IMR-90 (cell line): ENCODE measurements around the gene RGS5. TPM values are rescaled to one million over a fixed set of nuclear protein-coding genes. Genes with fewer than 3 reads are reported as not detected.

ENCODE experiments used
- ATAC-seq: fragments of 200-7000 bp; cut with Tn5 transposase; 2 replicates; pipeline ENCODE4 v1.9.1; 2020; ENCODE audit warnings: low read depth, mild to moderate bottlenecking, moderate library complexity
- BruUV-seq: library from RNA; stranded (reverse); fragments of 400-500 nt; replicated peaks from 2 replicates; lab custom pipeline; 2021; lab: Mats Ljungman, UMichigan
- CTCF ChIA-PET: fragments of 300-600 bp; formaldehyde crosslinking; extraction: SDS; loops from one replicate; lab custom pipeline; 2021; ENCODE audit warnings: antibody characterized with exemption; lab: Yijun Ruan, JAX
- POLR2A ChIA-PET: fragments of 300-600 bp; sonication (Branson Sonifier 250); formaldehyde crosslinking; loops from one replicate; lab custom pipeline; 2022; ENCODE audit warnings: antibody characterized with exemption; ENCODE audit not compliant: unreplicated experiment; lab: Charles Lee
- DNase-seq: peaks from one replicate; pipeline ENCODE4 v3.0.0; 2013
- H2AFZ ChIP-seq: replicated peaks from 2 replicates; pipeline ENCODE3; 2013; ENCODE audit warnings: low read length, mild to moderate bottlenecking; ENCODE audit not compliant: poor library complexity
- H2AK5ac ChIP-seq: 2 replicates; pipeline ENCODE4 v1.6.1; 2013; ENCODE audit warnings: low read depth, low read length, inconsistent platforms
- H2AK9ac ChIP-seq: replicated peaks from 2 replicates; pipeline ENCODE3; 2013; ENCODE audit warnings: mild to moderate bottlenecking, low read depth, low read length, moderate library complexity; ENCODE audit not compliant: poor library complexity
- H2BK120ac ChIP-seq: 2 replicates; pipeline ENCODE4 v1.6.1; 2013; ENCODE audit warnings: low read depth, low read length, inconsistent platforms
- H2BK15ac ChIP-seq: 3 replicates; pipeline ENCODE4 v1.6.1; 2013; ENCODE audit warnings: low read depth, low read length, inconsistent platforms
- H2BK20ac ChIP-seq: 2 replicates; pipeline ENCODE4 v1.6.1; 2013; ENCODE audit warnings: low read depth, mild to moderate bottlenecking, inconsistent platforms, low read length, moderate library complexity
- H2BK5ac ChIP-seq: 2 replicates; pipeline ENCODE4 v1.6.1; 2013; ENCODE audit warnings: mild to moderate bottlenecking, low read depth, low read length, inconsistent platforms; ENCODE audit not compliant: poor library complexity, severe bottlenecking
- H3K14ac ChIP-seq: replicated peaks from 2 replicates; pipeline ENCODE4 v1.6.1; 2013; ENCODE audit warnings: low read depth, low read length, inconsistent platforms
- H3K18ac ChIP-seq: 2 replicates; pipeline ENCODE4 v1.6.1; 2013; ENCODE audit warnings: low read depth, low read length, control low read depth
- H3K23ac ChIP-seq: 2 replicates; pipeline ENCODE4 v1.6.1; 2013; ENCODE audit warnings: low read depth, low read length, inconsistent platforms
- H3K27ac ChIP-seq: 2 replicates; pipeline ENCODE4 v1.5.1; 2013; ENCODE audit warnings: mild to moderate bottlenecking, control low read depth, low read length; ENCODE audit not compliant: insufficient read depth
- H3K27me3 ChIP-seq: 2 replicates; pipeline ENCODE4 v1.6.1; 2013; ENCODE audit warnings: low read length; ENCODE audit not compliant: control insufficient read depth, insufficient read depth
- H3K36me3 ChIP-seq: 2 replicates; pipeline ENCODE4 v1.6.1; 2013; ENCODE audit warnings: low read length, mixed read lengths; ENCODE audit not compliant: control insufficient read depth, insufficient read depth
- H3K4ac ChIP-seq: 2 replicates; pipeline ENCODE4 v1.6.1; 2013; ENCODE audit warnings: low read depth, low read length, inconsistent platforms
- H3K4me1 ChIP-seq: 2 replicates; pipeline ENCODE4 v1.6.1; 2013; ENCODE audit warnings: low read length, mixed read lengths; ENCODE audit not compliant: control insufficient read depth, insufficient read depth
- H3K4me2 ChIP-seq: 2 replicates; pipeline ENCODE4 v1.6.1; 2013; ENCODE audit warnings: low read depth, mild to moderate bottlenecking, control low read depth, low read length, moderate library complexity
- H3K4me3 ChIP-seq: 2 replicates; pipeline ENCODE4 v1.5.1; 2013; ENCODE audit warnings: low read depth, mild to moderate bottlenecking, control low read depth, low read length, moderate library complexity; ENCODE audit not compliant: insufficient read depth
- H3K56ac ChIP-seq: 2 replicates; pipeline ENCODE4 v1.6.1; 2013; ENCODE audit warnings: low read length, inconsistent platforms; ENCODE audit not compliant: insufficient read depth; ENCODE audit errors: extremely low read depth
- H3K79me1 ChIP-seq, 2 experiments: 2 replicates each; pipeline ENCODE4 v1.6.1; 2013; ENCODE audit warnings: low read length in 2 of 2, inconsistent platforms in 1 of 2, low read depth in 1 of 2
- H3K9ac ChIP-seq: 2 replicates; pipeline ENCODE4 v1.6.1; 2013; ENCODE audit warnings: low read depth, low read length, control low read depth
- H3K9me1 ChIP-seq: 2 replicates; pipeline ENCODE4 v1.6.1; 2013; ENCODE audit warnings: low read length, inconsistent platforms; ENCODE audit not compliant: insufficient read depth
- H3K9me3 ChIP-seq: 2 replicates; pipeline ENCODE4 v1.6.1; 2013; ENCODE audit warnings: low read length; ENCODE audit not compliant: control insufficient read depth, insufficient read depth
- H4K20me1 ChIP-seq: 2 replicates; pipeline ENCODE4 v1.6.1; 2013; ENCODE audit warnings: low read length, inconsistent platforms; ENCODE audit not compliant: insufficient read depth
- H4K5ac ChIP-seq: 2 replicates; pipeline ENCODE4 v1.6.1; 2013; ENCODE audit warnings: mild to moderate bottlenecking, low read depth, low read length, control low read depth
- H4K8ac ChIP-seq, 2 experiments: 2 replicates each; pipeline ENCODE4 v1.6.1; 2013; ENCODE audit warnings: low read depth in 2 of 2, low read length in 2 of 2, control low read depth in 1 of 2, inconsistent platforms in 1 of 2
- H4K91ac ChIP-seq: 2 replicates; pipeline ENCODE4 v1.6.1; 2013; ENCODE audit warnings: low read depth, low read length, inconsistent platforms; ENCODE audit not compliant: insufficient read depth
- BHLHE40 ChIP-seq: fragments of 150-350 bp; IDR thresholded peaks from 2 replicates; pipeline ENCODE4 v1.6.1; 2016; ENCODE audit warnings: mild to moderate bottlenecking, low read depth, low read length
- CEBPB ChIP-seq: IDR thresholded peaks from 2 replicates; pipeline ENCODE4 v1.6.1; 2012; ENCODE audit warnings: low read depth, low read length, improper control_type of control experiment
- CHD1 ChIP-seq: IDR thresholded peaks from 2 replicates; pipeline ENCODE4 v1.6.1; 2012; ENCODE audit warnings: low read depth, low read length, improper control_type of control experiment
- CTCF ChIP-seq: conservative IDR thresholded peaks from 2 replicates; pipeline ENCODE4 v1.5.1; 2012; ENCODE audit warnings: mild to moderate bottlenecking, low read depth, low read length, improper control_type of control experiment
- ELK1 ChIP-seq: fragments of 150-350 bp; IDR thresholded peaks from 2 replicates; pipeline ENCODE4 v1.6.1; 2016; ENCODE audit warnings: low read depth, mild to moderate bottlenecking, low read length, moderate library complexity, borderline replicate concordance
- FOS ChIP-seq: fragments of 150-350 bp; IDR thresholded peaks from 2 replicates; pipeline ENCODE4 v1.6.1; 2016; ENCODE audit warnings: low read depth, low read length
- MAFK ChIP-seq: IDR thresholded peaks from 2 replicates; pipeline ENCODE4 v1.6.1; 2012; ENCODE audit warnings: low read depth, low read length, improper control_type of control experiment
- MAZ ChIP-seq: IDR thresholded peaks from 2 replicates; pipeline ENCODE4 v1.6.1; 2012; ENCODE audit warnings: low read depth, mild to moderate bottlenecking, low read length, improper control_type of control experiment, moderate library complexity, borderline replicate concordance
- MXI1 ChIP-seq: IDR thresholded peaks from 2 replicates; pipeline ENCODE4 v1.6.1; 2012; ENCODE audit warnings: low read depth, mild to moderate bottlenecking, low read length, moderate library complexity, borderline replicate concordance
- NFE2L2 ChIP-seq: fragments of 150-350 bp; IDR thresholded peaks from 2 replicates; pipeline ENCODE4 v1.6.1; 2016; ENCODE audit warnings: low read depth, mild to moderate bottlenecking, low read length
- POLR2A ChIP-seq: IDR thresholded peaks from 2 replicates; pipeline ENCODE4 v1.6.1; 2012; ENCODE audit warnings: mild to moderate bottlenecking, low read depth, low read length
- RAD21 ChIP-seq: IDR thresholded peaks from 2 replicates; pipeline ENCODE4 v1.6.1; 2012; ENCODE audit warnings: low read length, improper control_type of control experiment
- RCOR1 ChIP-seq: IDR thresholded peaks from 2 replicates; pipeline ENCODE4 v1.6.1; 2012; ENCODE audit warnings: mild to moderate bottlenecking, low read length, improper control_type of control experiment; ENCODE audit not compliant: insufficient replicate concordance
- RFX5 ChIP-seq: IDR thresholded peaks from 2 replicates; pipeline ENCODE4 v1.8.0; 2012; ENCODE audit warnings: low read depth, mild to moderate bottlenecking, low read length, moderate library complexity
- SMC3 ChIP-seq: fragments of 150-350 bp; IDR thresholded peaks from 2 replicates; pipeline ENCODE4 v1.6.1; 2016; ENCODE audit warnings: low read depth, mild to moderate bottlenecking, antibody characterized with exemption, low read length, moderate library complexity
- USF2 ChIP-seq: fragments of 150-350 bp; IDR thresholded peaks from 2 replicates; pipeline ENCODE4 v1.6.1; 2017; ENCODE audit warnings: mild to moderate bottlenecking, antibody characterized with exemption, low read length, low read depth
- WGBS, 2 experiments: methylation state at CpG; one replicate each; pipeline versions ENCODE4 v1.1.5 to v1.1.7; 2013; ENCODE audit warnings: missing lambda C conversion rate in 2 of 2; ENCODE audit not compliant: insufficient read length in 1 of 2; ENCODE audit errors: extremely low coverage in 2 of 2; 5-methylcytosine and 5-hydroxymethylcytosine counted together
- dilution Hi-C: fragments of 300-500 bp; cut with HindIII; formaldehyde crosslinking; loops from one replicate; pipeline ENCODE4 v1.14.3; 2018; ENCODE audit warnings: low sequenced_read_pairs; ENCODE audit not compliant: unreplicated experiment
- in situ Hi-C: fragments of 300-500 bp; cut with MboI; formaldehyde crosslinking; loops from 3 replicates; pipeline ENCODE4 v1.14.3; 2019; ENCODE audit warnings: low sequenced_read_pairs, inconsistent platforms, mixed read lengths
- intact Hi-C: fragments of 100-400 bp; cut with micrococcal nuclease; formaldehyde crosslinking; loops from 2 replicates; pipeline ENCODE4 v1.10.0; 2022
- polyA plus RNA-seq, 3 experiments: library from polyadenylated mRNA; depleted of rRNA; stranded (reverse); fragments of >200 nt; gene quantifications; 2 replicates each; pipeline ENCODE4 v1.2.3, GENCODE V29; 2012; ENCODE audit warnings: low replicate concordance in 1 of 3
- total RNA-seq: library from RNA; depleted of rRNA; stranded (reverse); fragments of >200 nt; gene quantifications from 2 replicates; pipeline ENCODE4 v1.2.3, GENCODE V29; 2012

RGS5 gene
- total and polyA plus RNA-seq, 2 of the 4 experiments (the other 2 are of a cell fraction) = 21.4 to 40.0 TPM

GRCh38 chr1:163231385-163231784 is 28.7 kb upstream of the RGS5 start:
- H3K79me1 ChIP-seq = no peaks in the 10 kb centered on the region
- H4K5ac ChIP-seq = no peak overlapping the region
- dilution Hi-C loops (no loop called here), intact Hi-C loops (no loop called here), in situ Hi-C loops (no loop called here)
- DNase-seq = peak; percentile 75
- H3K4me2 ChIP-seq = peak overlapping the region; percentile 23; the same call in 1 of the 2 replicates
- H3K9ac ChIP-seq = no peak overlapping the region
- peak overlapping the region in 1 of 2 experiments; percentile 36; a peak in 1 of 4 replicates for H4K8ac ChIP-seq
- no peak overlapping the region for H2AFZ ChIP-seq
- no peak overlapping the region for H2AK9ac ChIP-seq
- H3K27me3 ChIP-seq = no peaks in the 10 kb centered on the region
- H3K9me3 ChIP-seq = no peaks in the 10 kb centered on the region
- no TSS peak for BruUV-seq
- peak overlapping the region; percentile 21; the same call in 1 of the 2 replicates for H3K4ac ChIP-seq
- no peak overlapping the region for H4K91ac ChIP-seq
- no peak overlapping the region for H3K56ac ChIP-seq
- H3K4me3 ChIP-seq = no peak overlapping the region
- H3K36me3 ChIP-seq = no peaks in the 10 kb centered on the region
- H3K18ac ChIP-seq = no peak overlapping the region
- peaks cover 4% of the 10 kb centered on the region for H3K4me1 ChIP-seq
- no peak for TF ChIP-seq RCOR1
- TF ChIP-seq CTCF = no peak
- no peak for TF ChIP-seq ELK1
- no peak for TF ChIP-seq MAFK
- TF ChIP-seq FOS = no peak
- no peak for TF ChIP-seq POLR2A
- no peak for TF ChIP-seq USF2
- TF ChIP-seq RAD21 = no peak
- no peak for TF ChIP-seq NFE2L2
- TF ChIP-seq MAZ = no peak
- no peak for TF ChIP-seq MXI1
- no peak for TF ChIP-seq BHLHE40
- TF ChIP-seq SMC3 = no peak
- TF ChIP-seq RFX5 = no peak
- no peak for TF ChIP-seq CHD1
- TF ChIP-seq CEBPB = no peak
- H2AK5ac ChIP-seq = no peak overlapping the region
- peak overlapping the region; percentile 54 for H3K14ac ChIP-seq
- peak overlapping the region; percentile 54; the same call in 1 of the 2 replicates for H3K23ac ChIP-seq
- H2BK120ac ChIP-seq = peak overlapping the region; percentile 91
- H4K20me1 ChIP-seq = no peaks in the 10 kb centered on the region
- peaks cover 2% of the 10 kb centered on the region; the same call in 1 of the 2 replicates for H3K9me1 ChIP-seq
- CTCF ChIA-PET = no interaction called here
- no peak overlapping the region for H3K27ac ChIP-seq
- H2BK5ac ChIP-seq = peak overlapping the region; percentile 59
- H2BK15ac ChIP-seq = no peak overlapping the region; the same call in 2 of the 3 replicates
- peak overlapping the region; percentile 11; the same call in 1 of the 2 replicates for H2BK20ac ChIP-seq
- POLR2A ChIA-PET = interaction anchor here (0.7 kb wide), 1 partner anchor 16 kb away, joined by 4 read pairs; no protein-coding TSS in a partner anchor
- peak; percentile 94 for ATAC-seq
- no CpG with 5 or more reads among the region's 2 CpGs for WGBS, 2 experiments
